Prostate gland (tissue), 2 donors: ENCODE results near the gene NR0B1. TPM values are rescaled to one million over a fixed set of nuclear protein-coding genes. Genes with fewer than 3 reads are reported as not detected.

Source experiments
- DNase-seq: peaks from one replicate; pipeline ENCODE4 v3.0.0-alpha.2; 2019; ENCODE audit warnings: low spot score
- H3K27ac ChIP-seq, 2 donors: fragments of 200-600 bp; sonication (generic); 2 replicates each; pipeline ENCODE4 v1.5.1; 2017 to 2019
- H3K27me3 ChIP-seq: fragments of 200-600 bp; sonication (generic); replicated peaks from 2 replicates; pipeline ENCODE4 v1.5.1; 2019; ENCODE audit not compliant: insufficient read depth
- H3K36me3 ChIP-seq, 2 donors: fragments of 200-600 bp; sonication (generic); 1 replicate in 1 of 2; 2 replicates in 1 of 2; pipeline versions ENCODE4 v1.5.1 to v1.8.1; 2017 to 2019
- H3K4me1 ChIP-seq: fragments of 200-600 bp; sonication (generic); replicated peaks from 2 replicates; pipeline ENCODE4 v1.5.1; 2019
- H3K4me3 ChIP-seq, 2 donors: fragments of 200-600 bp; sonication (generic); 2 replicates each; pipeline ENCODE4 v1.5.1; 2017 to 2019
- H3K9me3 ChIP-seq: fragments of 200-600 bp; sonication (generic); 2 replicates; pipeline ENCODE4 v1.5.1; 2017
- POLR2A ChIP-seq: fragments of 450-650 bp; IDR thresholded peaks from one replicate; pipeline ENCODE4 v1.6.1; 2016; ENCODE audit warnings: antibody characterized with exemption, mild to moderate bottlenecking
- POLR2AphosphoS5 ChIP-seq: sonication (generic); formaldehyde crosslinking; IDR thresholded peaks from one replicate; pipeline ENCODE4 v1.6.1; 2017; ENCODE audit warnings: antibody characterized with exemption
- WGBS: methylation state at CpG from one replicate; pipeline ENCODE4 v1.1.5; 2018; 5-methylcytosine and 5-hydroxymethylcytosine counted together
- intact Hi-C: fragments of 100-400 bp; cut with DNase I; formaldehyde crosslinking; loops from one replicate; pipeline ENCODE4 v1.14.2; 2022
- total RNA-seq, 2 donors: library from RNA; depleted of rRNA; stranded (reverse); fragments of >200 nt; gene quantifications; one replicate each; pipeline ENCODE4 v1.1.0, GENCODE V29; 2016
- TF ChIP-seq, protein P1 (sequence below), 4 experiments: fragments of 200-600 bp in 2 of 4; fragments of 450-650 bp in 2 of 4; sonication (generic) in 2 of 4; IDR thresholded peaks; 1 replicate in 3 of 4; 2 replicates in 1 of 4; pipeline ENCODE4 v1.5.1; 2016 to 2019; ENCODE audit warnings: antibody characterized with exemption in 4 of 4, mild to moderate bottlenecking in 2 of 4, moderate library complexity in 2 of 4

Gene NR0B1
- total RNA-seq, 2 donors from 2014 or later = 38.5 TPM; not detected in 1

DNA sequence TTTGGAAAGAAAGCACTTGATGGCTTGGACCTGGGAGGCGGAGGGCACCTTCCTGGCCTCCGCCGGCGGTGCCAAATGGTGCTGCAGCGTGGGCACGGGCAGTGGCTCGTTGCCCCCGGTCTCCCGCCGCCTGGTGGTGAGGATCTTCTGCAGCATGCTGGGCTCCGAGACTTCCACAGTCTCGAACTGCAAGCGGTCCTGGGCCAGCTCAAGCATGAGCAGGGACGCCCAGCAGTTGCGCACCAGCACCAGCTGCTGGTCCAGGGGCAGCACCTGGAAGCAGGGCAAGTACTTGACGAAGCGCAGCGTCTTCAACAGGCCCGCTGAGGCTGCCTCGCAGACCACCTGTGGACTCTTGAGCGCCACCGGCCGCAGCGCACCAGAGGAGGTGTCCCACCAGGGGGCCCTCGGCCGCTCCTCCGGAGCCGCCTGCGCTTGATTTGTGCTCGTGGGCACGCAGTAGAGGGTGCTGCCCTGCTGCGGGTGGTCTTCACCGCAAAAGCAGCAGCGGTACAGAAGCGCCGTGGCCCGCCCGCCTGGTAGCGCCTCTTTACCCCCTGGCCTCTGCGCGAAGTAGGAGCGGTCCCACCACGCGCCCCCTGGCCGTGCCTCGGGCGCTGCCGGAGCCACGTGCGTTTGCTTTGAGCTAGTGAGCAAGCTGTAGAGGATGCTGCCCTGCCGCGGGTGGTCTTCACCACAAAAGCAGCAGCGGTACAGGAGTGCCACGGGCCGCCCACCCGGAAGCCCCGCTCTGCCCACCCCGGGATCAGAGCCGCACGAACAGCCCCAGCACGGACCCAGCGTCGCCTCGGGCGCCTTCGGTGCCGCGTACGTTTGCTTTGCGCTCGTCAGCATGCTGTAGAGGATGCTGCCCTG is 689 bp downstream of the NR0B1 start:
- no peak overlapping the region for H3K27ac ChIP-seq
- H3K36me3 ChIP-seq = no peaks in the 10 kb centered on the region
- H3K9me3 ChIP-seq = no peaks in the 10 kb centered on the region
- H3K27me3 ChIP-seq = no peaks in the 10 kb centered on the region
- 2% methylated on average over 18 of the region's 71 CpGs for WGBS
- TF ChIP-seq POLR2AphosphoS5 = no peak
- TF ChIP-seq POLR2A = no peak
- TF ChIP-seq, protein P1, sequence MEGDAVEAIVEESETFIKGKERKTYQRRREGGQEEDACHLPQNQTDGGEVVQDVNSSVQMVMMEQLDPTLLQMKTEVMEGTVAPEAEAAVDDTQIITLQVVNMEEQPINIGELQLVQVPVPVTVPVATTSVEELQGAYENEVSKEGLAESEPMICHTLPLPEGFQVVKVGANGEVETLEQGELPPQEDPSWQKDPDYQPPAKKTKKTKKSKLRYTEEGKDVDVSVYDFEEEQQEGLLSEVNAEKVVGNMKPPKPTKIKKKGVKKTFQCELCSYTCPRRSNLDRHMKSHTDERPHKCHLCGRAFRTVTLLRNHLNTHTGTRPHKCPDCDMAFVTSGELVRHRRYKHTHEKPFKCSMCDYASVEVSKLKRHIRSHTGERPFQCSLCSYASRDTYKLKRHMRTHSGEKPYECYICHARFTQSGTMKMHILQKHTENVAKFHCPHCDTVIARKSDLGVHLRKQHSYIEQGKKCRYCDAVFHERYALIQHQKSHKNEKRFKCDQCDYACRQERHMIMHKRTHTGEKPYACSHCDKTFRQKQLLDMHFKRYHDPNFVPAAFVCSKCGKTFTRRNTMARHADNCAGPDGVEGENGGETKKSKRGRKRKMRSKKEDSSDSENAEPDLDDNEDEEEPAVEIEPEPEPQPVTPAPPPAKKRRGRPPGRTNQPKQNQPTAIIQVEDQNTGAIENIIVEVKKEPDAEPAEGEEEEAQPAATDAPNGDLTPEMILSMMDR (IDR thresholded peaks at IDR 0.05) = no peak
- no peak overlapping the region for H3K4me3 ChIP-seq
- no peak for DNase-seq
- H3K4me1 ChIP-seq = no peaks in the 10 kb centered on the region
- intact Hi-C loops = no loop called here

DNA sequence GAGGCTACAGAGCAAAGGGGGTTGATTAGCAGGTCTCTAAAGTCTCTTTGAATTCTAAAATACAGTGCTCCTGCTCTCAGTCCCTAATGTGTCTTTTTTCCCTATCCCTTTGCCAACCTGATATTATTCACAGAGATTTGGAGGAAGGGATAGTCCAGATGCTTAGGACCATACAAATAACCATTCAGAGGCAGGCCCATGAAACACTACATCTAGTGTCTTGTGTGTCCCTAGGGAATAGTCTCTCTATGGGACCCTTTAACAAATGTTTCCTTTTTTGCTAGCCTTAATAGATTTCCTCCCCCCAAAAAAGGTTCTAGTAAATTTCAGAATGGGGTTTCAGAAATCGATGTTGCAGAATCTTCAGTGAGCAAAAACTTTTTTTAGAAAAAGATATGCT is 1.7 kb downstream of the NR0B1 start:
- no peak overlapping the region for H3K4me3 ChIP-seq
- WGBS = 88% methylated on average over 1 of the region's 1 CpG
- H3K27me3 ChIP-seq = no peaks in the 10 kb centered on the region
- H3K36me3 ChIP-seq = no peaks in the 10 kb centered on the region
- no peak overlapping the region for H3K27ac ChIP-seq
- H3K4me1 ChIP-seq = no peaks in the 10 kb centered on the region
- no peaks in the 10 kb centered on the region for H3K9me3 ChIP-seq
- no peak for TF ChIP-seq POLR2AphosphoS5
- TF ChIP-seq, protein P1 (IDR thresholded peaks at IDR 0.05) = no peak
- no peak for TF ChIP-seq POLR2A
- intact Hi-C loops = no loop called here
- DNase-seq = no peak

DNA sequence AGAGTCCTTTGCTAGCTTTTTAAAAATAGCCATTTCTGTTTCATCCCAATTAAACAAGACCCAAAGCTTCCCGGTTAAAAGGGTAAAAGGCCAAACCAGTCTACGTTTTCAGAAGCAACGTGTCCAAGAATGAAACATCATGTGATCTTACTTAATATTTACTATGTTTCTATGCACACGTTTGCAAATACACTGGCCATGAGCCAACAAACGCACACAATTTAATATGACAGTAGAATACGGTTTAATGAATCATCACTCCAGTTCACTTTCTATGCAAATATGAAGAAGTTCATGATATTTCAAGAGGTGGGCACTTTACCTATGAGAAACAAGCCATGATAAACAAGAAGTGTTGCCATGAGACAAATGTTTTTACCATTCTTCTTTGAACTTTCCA is 4.3 kb downstream of the NR0B1 start:
- WGBS = 53% methylated on average over 6 of the region's 6 CpGs
- TF ChIP-seq POLR2A = no peak
- TF ChIP-seq, protein P1 (IDR thresholded peaks at IDR 0.05) = no peak
- TF ChIP-seq POLR2AphosphoS5 = no peak

DNA sequence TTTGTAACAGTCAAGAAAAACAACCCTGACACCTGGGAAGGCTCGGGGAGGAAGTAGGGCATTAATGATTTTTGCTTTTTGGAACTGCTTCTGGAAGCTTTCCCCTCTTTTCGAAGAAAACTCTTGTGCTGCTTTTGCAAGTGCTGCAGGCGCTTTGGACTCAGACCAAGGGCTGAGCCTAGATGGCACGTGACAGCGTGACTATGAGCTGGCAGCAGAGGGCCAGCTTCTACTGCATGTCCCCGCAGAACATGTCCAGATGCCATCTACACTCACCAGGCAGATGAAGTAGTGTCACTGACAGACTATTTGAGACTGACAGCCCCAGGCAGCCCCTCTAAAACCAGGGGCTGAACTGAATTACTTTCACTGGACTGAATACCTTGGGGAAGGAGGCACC is 6.2 kb downstream of the NR0B1 start:
- Histone ChIP-seq H3K4me3 (no peak overlapping the region), H3K27me3 (no peaks in the 10 kb centered on the region), H3K27ac (no peak overlapping the region), H3K36me3 (no peaks in the 10 kb centered on the region), H3K4me1 (no peaks in the 10 kb centered on the region), H3K9me3 (no peaks in the 10 kb centered on the region)
- no peak for TF ChIP-seq POLR2A
- no peak for TF ChIP-seq POLR2AphosphoS5
- 23% methylated on average over 6 of the region's 6 CpGs for WGBS
- intact Hi-C loops = no loop called here
- DNase-seq = no peak

More for the DNA sequence above, 4.3 kb downstream of the NR0B1 start:
- Histone ChIP-seq H3K4me1 (no peaks in the 10 kb centered on the region), H3K9me3 (no peaks in the 10 kb centered on the region), H3K36me3 (no peaks in the 10 kb centered on the region), H3K27me3 (no peaks in the 10 kb centered on the region), H3K4me3 (no peak overlapping the region), H3K27ac (no peak overlapping the region)
- intact Hi-C loops = no loop called here
- DNase-seq = no peak

DNA sequence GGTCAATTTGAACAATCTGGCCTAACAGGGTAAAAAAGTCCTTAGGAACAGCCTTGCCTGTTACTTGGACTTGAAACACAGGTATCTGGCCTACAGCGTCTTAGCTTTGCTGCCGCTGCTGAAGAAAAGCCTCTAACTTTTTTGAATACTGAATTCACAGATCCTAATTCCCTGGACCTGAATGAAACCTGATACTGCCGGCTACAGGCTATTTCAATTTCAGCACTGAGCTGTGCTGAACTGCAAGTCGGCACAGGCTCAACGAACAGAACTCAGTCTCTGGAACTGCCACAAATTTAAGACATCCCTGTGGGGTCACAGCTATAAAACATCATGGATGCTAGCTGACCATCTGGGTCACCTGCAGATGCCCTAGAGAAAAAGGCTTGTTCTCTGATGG is 7.2 kb downstream of the NR0B1 start:
- intact Hi-C loops = no loop called here
- TF ChIP-seq POLR2AphosphoS5 (no peak), POLR2A (no peak)
- TF ChIP-seq, protein P1 (IDR thresholded peaks at IDR 0.05) = no peak
- Histone ChIP-seq H3K27ac (no peak overlapping the region), H3K4me3 (no peak overlapping the region), H3K36me3 (no peaks in the 10 kb centered on the region), H3K27me3 (no peaks in the 10 kb centered on the region), H3K4me1 (no peaks in the 10 kb centered on the region), H3K9me3 (no peaks in the 10 kb centered on the region)
- DNase-seq = no peak
- 16% methylated on average over 5 of the region's 5 CpGs for WGBS
